ENCODE results near the gene ZBTB24. TPM values are rescaled to one million over a fixed set of nuclear protein-coding genes. Genes with fewer than 3 reads are reported as not detected.

The ZBTB24 gene
- total and polyA plus RNA-seq, 4 donors = 2.0 to 8.3 (median 5.0) TPM

- Histone ChIP-seq H3K4me1 (ENCODE audit: control insufficient read depth in 1 of 2, insufficient read depth in 2 of 2, low read length in 2 of 2) (no peaks in the 10 kb centered on the region), H3K4me3 (ENCODE audit: low read length in 2 of 2) (no peak overlapping the region), H3K27ac (ENCODE audit: low read depth in 1 of 2, low read length in 2 of 2) (no peak overlapping the region), H3K27me3 (ENCODE audit: control insufficient read depth in 1 of 2, insufficient read depth in 2 of 2, low read length in 1 of 2) (no peaks in the 10 kb centered on the region), H3K9me3 (ENCODE audit: control insufficient read depth, low read length) (no peaks in the 10 kb centered on the region), H3K36me3 (ENCODE audit: control insufficient read depth in 1 of 2, insufficient read depth in 2 of 2, low read length in 1 of 2) (peaks cover 0 to 2% of the 10 kb centered on the region in 2 donors)
- ATAC-seq (ENCODE audit: low FRiP score) (no peak), DNase-seq (no peak)
- 85 to 87% methylated on average over 5 of the region's 5 CpGs for WGBS, 2 donors
- intact Hi-C loops (cut with DNase I) = no loop called here
Observed at GRCh38 chr6:109458774-109459531, 24.1 kb downstream of the ZBTB24 start.

- Histone ChIP-seq H3K27ac (ENCODE audit: low read depth in 1 of 2, low read length in 2 of 2) (peak overlapping the region in 1 of 2 donors; percentile 56), H3K27me3 (ENCODE audit: control insufficient read depth in 1 of 2, insufficient read depth in 2 of 2, low read length in 1 of 2) (no peaks in the 10 kb centered on the region), H3K36me3 (ENCODE audit: control insufficient read depth in 1 of 2, insufficient read depth in 2 of 2, low read length in 1 of 2) (peaks cover 0 to 2% of the 10 kb centered on the region in 2 donors), H3K9me3 (ENCODE audit: control insufficient read depth, low read length) (no peaks in the 10 kb centered on the region), H3K4me1 (ENCODE audit: control insufficient read depth in 1 of 2, insufficient read depth in 2 of 2, low read length in 2 of 2) (no peaks in the 10 kb centered on the region), H3K4me3 (ENCODE audit: low read length in 2 of 2) (no peak overlapping the region)
- intact Hi-C loops (cut with DNase I) = loop anchor here in 1 of 2 donors (2.0 kb wide), 1 partner anchor 25 kb away; the partner anchor contains the start of gene ZBTB24
- ATAC-seq (ENCODE audit: low FRiP score) (no peak), DNase-seq (no peak)
- 90 to 92% methylated on average over 6 of the region's 6 CpGs for WGBS, 2 donors
Observed at GRCh38 chr6:109457562-109457996, 25.4 kb downstream of the ZBTB24 start.

- Histone ChIP-seq H3K4me1 (ENCODE audit: control insufficient read depth in 1 of 2, insufficient read depth in 2 of 2, low read length in 2 of 2) (no peaks in the 10 kb centered on the region), H3K36me3 (ENCODE audit: control insufficient read depth in 1 of 2, insufficient read depth in 2 of 2, low read length in 1 of 2) (no peaks in the 10 kb centered on the region), H3K27ac (ENCODE audit: low read depth in 1 of 2, low read length in 2 of 2) (peak overlapping the region in 1 of 2 donors; percentile 62), H3K9me3 (ENCODE audit: control insufficient read depth, low read length) (no peaks in the 10 kb centered on the region), H3K27me3 (ENCODE audit: control insufficient read depth in 1 of 2, insufficient read depth in 2 of 2, low read length in 1 of 2) (no peaks in the 10 kb centered on the region), H3K4me3 (ENCODE audit: low read length in 2 of 2) (no peak overlapping the region)
- DNase-seq = peak; percentile 83 to 86
- intact Hi-C loops (cut with DNase I) = loop anchor here in 1 of 2 donors (2.0 kb wide), 1 partner anchor 26 kb away; the partner anchor contains the start of gene ZBTB24
- WGBS, 2 donors = 40 to 47% methylated on average over 16 of the region's 16 CpGs
- peak; percentile 61 for ATAC-seq (ENCODE audit: low FRiP score)
Observed at GRCh38 chr6:109456710-109457561, 26.1 kb downstream of the ZBTB24 start.

DNA sequence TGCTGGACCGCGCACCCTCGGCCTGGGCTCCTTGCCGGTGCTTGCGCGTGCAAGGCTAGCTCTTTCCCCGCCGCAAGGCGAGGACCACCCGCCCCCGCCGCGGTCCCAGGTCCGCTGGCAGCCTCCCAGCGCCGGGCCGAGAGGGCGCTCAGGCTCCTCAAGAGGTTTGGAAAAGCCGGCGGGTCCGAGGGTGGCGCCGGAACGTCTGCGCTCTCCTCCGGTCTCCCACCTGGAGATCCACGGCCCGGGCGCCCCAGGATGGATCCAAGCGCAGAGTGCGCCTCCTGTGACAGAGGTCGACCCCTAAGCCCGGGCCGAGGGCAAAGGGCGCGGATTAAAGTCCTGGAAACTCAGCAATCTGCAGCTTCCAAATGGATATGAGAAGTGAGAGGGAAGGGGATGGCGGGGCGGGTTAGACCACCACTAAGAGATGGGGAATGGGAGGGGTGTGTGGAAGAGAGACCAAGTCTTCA, 26.9 kb downstream of the ZBTB24 start:
- peak overlapping the region; percentile 62 to 78 for H3K4me3 ChIP-seq (ENCODE audit: low read length in 2 of 2)
- WGBS, 2 donors = 6 to 8% methylated on average over 30 to 38 of the region's 38 CpGs
- peak overlapping the region in 1 of 2 donors; percentile 62 for H3K27ac ChIP-seq (ENCODE audit: low read depth in 1 of 2, low read length in 2 of 2)
- DNase-seq (peak; percentile 69 to 80), ATAC-seq (ENCODE audit: low FRiP score) (peak; percentile 3)
- H3K9me3 ChIP-seq (ENCODE audit: control insufficient read depth, low read length) = no peaks in the 10 kb centered on the region
- no peaks in the 10 kb centered on the region for H3K36me3 ChIP-seq (ENCODE audit: control insufficient read depth in 1 of 2, insufficient read depth in 2 of 2, low read length in 1 of 2)
- H3K4me1 ChIP-seq (ENCODE audit: control insufficient read depth in 1 of 2, insufficient read depth in 2 of 2, low read length in 2 of 2) = no peaks in the 10 kb centered on the region
- H3K27me3 ChIP-seq (ENCODE audit: control insufficient read depth in 1 of 2, insufficient read depth in 2 of 2, low read length in 1 of 2) = no peaks in the 10 kb centered on the region
- intact Hi-C loops (cut with DNase I) = loop anchor here in 1 of 2 donors (2.0 kb wide), 1 partner anchor 27 kb away; the partner anchor contains the start of gene ZBTB24

- peak; percentile 84 to 90 for DNase-seq
- Histone ChIP-seq H3K27ac (ENCODE audit: low read depth in 1 of 2, low read length in 2 of 2) (peak within 1 kb of the TSS; percentile 14 to 62), H3K9me3 (ENCODE audit: control insufficient read depth, low read length) (no peaks in the 10 kb centered on the region), H3K27me3 (ENCODE audit: control insufficient read depth in 1 of 2, insufficient read depth in 2 of 2, low read length in 1 of 2) (no peaks in the 10 kb centered on the region), H3K36me3 (ENCODE audit: control insufficient read depth in 1 of 2, insufficient read depth in 2 of 2, low read length in 1 of 2) (no peaks in the 10 kb centered on the region), H3K4me1 (ENCODE audit: control insufficient read depth in 1 of 2, insufficient read depth in 2 of 2, low read length in 2 of 2) (no peaks in the 10 kb centered on the region), H3K4me3 (ENCODE audit: low read length in 2 of 2) (peak within 1 kb of the TSS; percentile 62 to 78)
- peak; percentile 65 for ATAC-seq (ENCODE audit: low FRiP score)
- intact Hi-C loops (cut with DNase I) = loop anchor here in 1 of 2 donors (2.0 kb wide), 1 partner anchor 27 kb away; the partner anchor contains the start of gene ZBTB24
- WGBS, 2 donors = 0 to 1% methylated on average over 36 to 70 of the region's 70 CpGs
Observed at GRCh38 chr6:109455437-109456110, 27.4 kb downstream of the ZBTB24 start, which contains the start of gene MICAL1. Gene MICAL1 (minus strand): TSS chr6:109455772. CDS start chr6:109454196, 1,576 bp downstream.

- no peaks in the 10 kb centered on the region for H3K36me3 ChIP-seq (ENCODE audit: control insufficient read depth in 1 of 2, insufficient read depth in 2 of 2, low read length in 1 of 2)
- H3K27ac ChIP-seq (ENCODE audit: low read depth in 1 of 2, low read length in 2 of 2) = peak overlapping the region; percentile 11 to 14
- no peaks in the 10 kb centered on the region for H3K27me3 ChIP-seq (ENCODE audit: control insufficient read depth in 1 of 2, insufficient read depth in 2 of 2, low read length in 1 of 2)
- DNase-seq = peak; percentile 82 to 84
- ATAC-seq (ENCODE audit: low FRiP score) = peak; percentile 47
- intact Hi-C loops (cut with DNase I) = no loop called here
- H3K9me3 ChIP-seq (ENCODE audit: control insufficient read depth, low read length) = no peaks in the 10 kb centered on the region
- peak overlapping the region; percentile 62 to 78 for H3K4me3 ChIP-seq (ENCODE audit: low read length in 2 of 2)
- 5 to 8% methylated on average over 47 to 48 of the region's 48 CpGs for WGBS, 2 donors
- H3K4me1 ChIP-seq (ENCODE audit: control insufficient read depth in 1 of 2, insufficient read depth in 2 of 2, low read length in 2 of 2) = no peaks in the 10 kb centered on the region
Observed at GRCh38 chr6:109454496-109455436, 28.3 kb downstream of the ZBTB24 start.

DNA sequence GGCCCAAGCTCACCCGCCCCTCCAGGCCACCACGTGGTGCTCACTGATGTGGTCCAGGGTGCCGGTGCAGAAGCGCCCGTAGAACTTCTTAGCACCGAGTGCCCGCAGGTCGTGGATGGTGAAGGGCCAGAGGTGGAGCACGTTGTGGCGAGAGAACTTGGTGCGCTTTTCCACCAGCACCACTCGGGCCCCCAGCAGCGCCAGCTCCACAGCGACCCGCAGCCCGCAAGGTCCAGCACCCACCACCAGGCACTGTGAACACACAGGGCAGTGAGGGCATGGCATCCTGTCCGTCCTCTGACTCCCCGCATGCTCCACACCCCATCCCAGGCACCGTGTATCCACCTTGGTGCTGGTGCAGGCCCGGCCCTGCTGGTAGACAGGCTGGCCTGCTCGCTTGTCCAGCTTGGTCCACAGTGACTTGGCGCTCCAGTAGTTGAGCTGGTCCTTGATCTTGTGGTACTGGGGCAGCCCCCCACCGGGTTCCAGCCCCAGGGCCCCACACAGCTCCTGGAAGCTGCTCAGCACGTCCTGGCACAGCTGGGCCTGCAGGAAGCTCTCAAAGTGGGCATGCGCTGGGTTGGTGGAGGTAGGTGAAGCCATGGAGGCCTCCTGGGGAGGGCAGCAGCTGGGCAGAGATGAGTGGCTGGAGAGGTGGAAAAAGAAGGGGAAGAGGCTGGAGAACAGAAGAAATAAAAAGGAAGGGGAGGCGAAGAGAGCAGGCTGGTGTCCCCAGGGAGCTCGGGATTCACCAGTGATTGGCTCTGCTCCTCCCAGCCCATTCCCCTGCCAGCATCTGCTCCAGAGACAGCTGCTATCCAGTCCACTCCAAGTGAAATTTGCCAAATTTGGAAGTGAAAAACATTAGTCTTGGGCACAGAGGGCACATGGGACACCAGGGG, 29.2 kb downstream of the ZBTB24 start:
- no peak for DNase-seq
- Histone ChIP-seq H3K4me3 (ENCODE audit: low read length in 2 of 2) (no peak overlapping the region), H3K36me3 (ENCODE audit: control insufficient read depth in 1 of 2, insufficient read depth in 2 of 2, low read length in 1 of 2) (no peaks in the 10 kb centered on the region), H3K27ac (ENCODE audit: low read depth in 1 of 2, low read length in 2 of 2) (no peak overlapping the region), H3K4me1 (ENCODE audit: control insufficient read depth in 1 of 2, insufficient read depth in 2 of 2, low read length in 2 of 2) (no peaks in the 10 kb centered on the region), H3K27me3 (ENCODE audit: control insufficient read depth in 1 of 2, insufficient read depth in 2 of 2, low read length in 1 of 2) (no peaks in the 10 kb centered on the region), H3K9me3 (ENCODE audit: control insufficient read depth, low read length) (no peaks in the 10 kb centered on the region)
- ATAC-seq (ENCODE audit: low FRiP score) = no peak
- intact Hi-C loops (cut with DNase I) = no loop called here
- WGBS, 2 donors = 92 to 93% methylated on average over 27 of the region's 27 CpGs
